Measurements from ENCODE around the gene TNNC2. TPM values are rescaled to one million over a fixed set of nuclear protein-coding genes. Genes with fewer than 3 reads are reported as not detected.
"Not testable (repeated sequence)": the region's sequence is repeated elsewhere in the genome, so short reads cannot be mapped to it uniquely, and the experiment has no call there.

TNNC2 gene
- total RNA-seq, 2 donors from 2014 or later = 0.51 TPM; not detected in 1

DNA sequence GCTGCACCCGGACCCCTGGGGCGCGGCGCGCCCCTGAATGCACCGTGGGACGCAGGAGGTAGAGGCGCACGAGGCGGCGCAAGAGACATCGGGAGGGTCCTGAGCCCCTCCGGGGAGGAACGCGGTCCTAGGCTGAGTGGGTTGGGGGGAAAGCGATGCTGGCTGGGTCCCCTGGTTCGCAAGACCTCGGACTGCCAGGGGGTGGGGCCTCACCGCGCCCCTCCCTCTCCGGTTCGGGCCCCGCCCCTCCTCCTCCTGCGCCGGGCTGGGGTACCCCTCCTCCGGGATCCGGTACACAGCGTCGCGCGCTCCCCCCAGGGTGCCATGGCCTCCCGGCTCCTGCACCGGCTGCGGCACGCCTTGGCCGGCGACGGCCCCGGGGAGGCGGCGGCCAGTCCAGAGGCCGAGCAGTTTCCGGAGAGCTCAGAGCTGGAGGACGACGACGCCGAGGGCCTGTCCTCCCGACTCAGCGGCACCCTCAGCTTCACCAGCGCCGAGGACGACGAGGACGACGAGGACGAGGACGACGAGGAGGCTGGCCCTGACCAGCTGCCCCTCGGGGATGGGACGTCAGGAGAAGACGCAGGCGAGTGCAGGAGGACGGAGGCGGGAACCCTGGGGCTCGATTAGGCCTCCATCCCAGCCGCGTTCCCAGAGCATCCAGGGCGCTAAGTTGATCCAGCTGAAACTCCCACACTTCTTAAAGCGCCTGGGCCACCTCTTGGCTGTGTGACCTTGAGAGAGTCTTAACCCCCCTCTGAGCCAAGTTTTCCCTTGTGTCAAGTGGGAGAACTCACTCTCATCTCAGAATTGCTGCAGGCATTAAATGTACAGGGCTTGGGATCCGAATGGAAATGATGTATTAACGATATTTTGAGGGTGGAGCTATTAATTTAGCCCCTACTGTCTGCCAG lies 7.0 kb upstream of the TNNC2 start:
- no peaks in the 10 kb centered on the region for H3K9me3 Mint-ChIP-seq
- H3K36me3 ChIP-seq (ENCODE audit: control insufficient read depth, insufficient read depth, low read length) = peaks cover 4% of the 10 kb centered on the region
- H3K27me3 Mint-ChIP-seq (ENCODE audit: insufficient read depth) = no peaks in the 10 kb centered on the region
- TF ChIP-seq, protein P1, sequence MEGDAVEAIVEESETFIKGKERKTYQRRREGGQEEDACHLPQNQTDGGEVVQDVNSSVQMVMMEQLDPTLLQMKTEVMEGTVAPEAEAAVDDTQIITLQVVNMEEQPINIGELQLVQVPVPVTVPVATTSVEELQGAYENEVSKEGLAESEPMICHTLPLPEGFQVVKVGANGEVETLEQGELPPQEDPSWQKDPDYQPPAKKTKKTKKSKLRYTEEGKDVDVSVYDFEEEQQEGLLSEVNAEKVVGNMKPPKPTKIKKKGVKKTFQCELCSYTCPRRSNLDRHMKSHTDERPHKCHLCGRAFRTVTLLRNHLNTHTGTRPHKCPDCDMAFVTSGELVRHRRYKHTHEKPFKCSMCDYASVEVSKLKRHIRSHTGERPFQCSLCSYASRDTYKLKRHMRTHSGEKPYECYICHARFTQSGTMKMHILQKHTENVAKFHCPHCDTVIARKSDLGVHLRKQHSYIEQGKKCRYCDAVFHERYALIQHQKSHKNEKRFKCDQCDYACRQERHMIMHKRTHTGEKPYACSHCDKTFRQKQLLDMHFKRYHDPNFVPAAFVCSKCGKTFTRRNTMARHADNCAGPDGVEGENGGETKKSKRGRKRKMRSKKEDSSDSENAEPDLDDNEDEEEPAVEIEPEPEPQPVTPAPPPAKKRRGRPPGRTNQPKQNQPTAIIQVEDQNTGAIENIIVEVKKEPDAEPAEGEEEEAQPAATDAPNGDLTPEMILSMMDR (conservative IDR thresholded peaks at IDR 0.05) = no peak
- H3K4me1 Mint-ChIP-seq = peaks cover 14% of the 10 kb centered on the region
- H3K27ac ChIP-seq (ENCODE audit: low read depth, low read length) = peak overlapping the region; percentile 42
- 9 to 11% methylated on average over 33 to 71 of the region's 71 CpGs for WGBS, 2 experiments (ENCODE audit: insufficient coverage in 1 of 2, insufficient read length in 1 of 2)
- no peaks in the 10 kb centered on the region for H3K9me3 ChIP-seq (ENCODE audit: control insufficient read depth, low read length)
- H3K4me3 ChIP-seq (ENCODE audit: low read length) = peak overlapping the region; percentile 79
- peaks cover 6% of the 10 kb centered on the region for H3K4me1 ChIP-seq (ENCODE audit: control insufficient read depth, insufficient read depth, low read length)
- no peaks in the 10 kb centered on the region for H3K27me3 ChIP-seq (ENCODE audit: control insufficient read depth, insufficient read depth, low read length, poor library complexity, severe bottlenecking)
- peak; percentile 93 for DNase-seq
- H3K4me3 Mint-ChIP-seq = peak overlapping the region; percentile 65
- peak overlapping the region; percentile 1 for H3K9ac ChIP-seq (ENCODE audit: extremely low read depth, low read length, poor library complexity, severe bottlenecking)
- H3K36me3 Mint-ChIP-seq (ENCODE audit: low read depth) = peaks cover 5% of the 10 kb centered on the region
- H3K27ac Mint-ChIP-seq = peak overlapping the region; percentile 81

DNA sequence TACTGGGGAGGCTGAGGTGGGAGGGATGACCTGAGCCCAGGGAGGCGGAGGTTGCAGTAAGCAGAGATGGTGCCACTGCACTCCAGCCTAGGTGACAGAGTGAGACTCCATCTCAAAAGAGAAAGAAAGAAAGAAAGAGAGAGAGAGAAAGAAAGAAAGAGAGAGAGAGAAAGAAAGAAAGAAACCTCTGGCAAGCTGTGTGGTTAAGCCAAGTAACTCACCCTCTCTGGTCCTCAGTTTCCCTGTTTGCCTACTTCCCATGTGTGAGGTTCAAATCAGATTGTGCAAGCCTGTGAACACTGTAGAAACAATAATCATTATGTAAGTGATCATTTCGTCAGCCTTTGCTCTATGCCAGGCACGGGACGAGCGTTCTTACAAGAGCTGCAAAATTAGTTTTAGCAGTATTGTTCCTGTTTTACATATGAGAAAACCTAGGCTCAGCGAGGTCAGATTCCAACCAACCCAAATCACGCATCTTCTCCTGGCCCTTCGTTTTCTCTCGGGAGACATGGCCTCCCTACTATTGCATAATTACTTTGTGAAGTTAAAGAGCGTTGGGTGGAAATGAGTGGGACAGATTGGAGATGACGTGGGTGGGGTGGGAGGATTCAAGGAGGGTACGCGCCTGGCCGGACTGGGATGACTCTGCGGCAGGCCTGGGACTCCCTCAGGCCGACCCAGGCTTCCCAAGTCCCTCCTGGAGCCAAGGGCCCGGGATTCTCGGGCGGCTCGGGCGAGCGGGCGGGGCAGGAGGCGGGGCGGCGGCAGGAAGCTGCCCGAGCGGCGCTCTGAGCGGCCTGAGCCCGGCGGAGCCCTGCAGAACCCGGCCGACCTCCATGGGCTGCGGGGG lies 6.1 kb upstream of the TNNC2 start, which contains the start of gene SNX21:
TSS of gene SNX21 (plus strand) at position 770 of the 853 bp plus-strand sequence. CDS start 121 bp downstream, outside the sequence.
- 18 to 90% methylated on average over 5 to 35 of the region's 35 CpGs for WGBS, 2 experiments (ENCODE audit: insufficient coverage in 1 of 2, insufficient read length in 1 of 2)
- Histone ChIP-seq H3K36me3 (ENCODE audit: control insufficient read depth, insufficient read depth, low read length) (peaks cover 4% of the 10 kb centered on the region), H3K4me1 (ENCODE audit: control insufficient read depth, insufficient read depth, low read length) (peaks cover 6% of the 10 kb centered on the region), H3K4me3 (ENCODE audit: low read length) (peak within 1 kb of the TSS; percentile 79), H3K27ac (ENCODE audit: low read depth, low read length) (peak within 1 kb of the TSS; percentile 42), H3K27me3 (ENCODE audit: control insufficient read depth, insufficient read depth, low read length, poor library complexity, severe bottlenecking) (no peaks in the 10 kb centered on the region), H3K9ac (ENCODE audit: extremely low read depth, low read length, poor library complexity, severe bottlenecking) (peak within 1 kb of the TSS; percentile 1), H3K9me3 (ENCODE audit: control insufficient read depth, low read length) (no peaks in the 10 kb centered on the region)
- peak; percentile 94 for DNase-seq
- Mint-ChIP-seq H3K36me3 (ENCODE audit: low read depth) (peaks cover 3% of the 10 kb centered on the region), H3K4me3 (peak within 1 kb of the TSS; percentile 65), H3K27ac (peak within 1 kb of the TSS; percentile 95), H3K9me3 (no peaks in the 10 kb centered on the region), H3K27me3 (ENCODE audit: insufficient read depth) (no peaks in the 10 kb centered on the region), H3K4me1 (peaks cover 14% of the 10 kb centered on the region)
- TF ChIP-seq, protein P1 (conservative IDR thresholded peaks at IDR 0.05) = no peak

DNA sequence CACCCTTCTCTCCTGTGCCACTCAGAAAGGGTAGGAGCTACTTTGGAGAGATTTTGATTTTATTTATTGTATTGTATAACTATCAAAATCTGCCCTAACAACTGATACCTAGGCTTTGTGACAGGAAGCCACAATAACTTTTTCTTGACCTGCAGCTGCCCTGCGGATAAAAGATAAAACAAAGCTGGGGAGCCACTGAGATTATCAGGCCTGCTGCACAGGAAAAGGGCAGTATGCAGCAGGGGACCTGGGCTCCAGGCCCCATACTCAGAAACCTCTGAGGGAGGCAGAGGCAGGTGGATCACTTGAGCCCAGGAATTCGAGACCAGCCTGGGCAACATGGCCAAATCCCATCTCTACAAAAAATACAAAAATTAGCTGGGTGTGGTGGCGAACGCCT lies 5.5 kb upstream of the TNNC2 start:
- no peak for DNase-seq
- H3K27ac ChIP-seq (ENCODE audit: low read depth, low read length) = no peak overlapping the region
- 88% methylated on average over 4 of the region's 4 CpGs; no CpG with 5 or more reads in 1 of the 2 experiments for WGBS, 2 experiments (ENCODE audit: insufficient coverage in 1 of 2, insufficient read length in 1 of 2)
- no peak overlapping the region for H3K9ac ChIP-seq (ENCODE audit: extremely low read depth, low read length, poor library complexity, severe bottlenecking)
- H3K9me3 ChIP-seq (ENCODE audit: control insufficient read depth, low read length) = no peaks in the 10 kb centered on the region
- Mint-ChIP-seq H3K4me3 (peak overlapping the region; percentile 65), H3K27me3 (ENCODE audit: insufficient read depth) (no peaks in the 10 kb centered on the region), H3K4me1 (peaks cover 14% of the 10 kb centered on the region), H3K9me3 (no peaks in the 10 kb centered on the region), H3K36me3 (ENCODE audit: low read depth) (peaks cover 3% of the 10 kb centered on the region), H3K27ac (no peak overlapping the region)
- H3K36me3 ChIP-seq (ENCODE audit: control insufficient read depth, insufficient read depth, low read length) = no peaks in the 10 kb centered on the region
- TF ChIP-seq, protein P1 (conservative IDR thresholded peaks at IDR 0.05) = no peak
- H3K4me1 ChIP-seq (ENCODE audit: control insufficient read depth, insufficient read depth, low read length) = peaks cover 6% of the 10 kb centered on the region
- no peak overlapping the region for H3K4me3 ChIP-seq (ENCODE audit: low read length)
- no peaks in the 10 kb centered on the region for H3K27me3 ChIP-seq (ENCODE audit: control insufficient read depth, insufficient read depth, low read length, poor library complexity, severe bottlenecking)

DNA sequence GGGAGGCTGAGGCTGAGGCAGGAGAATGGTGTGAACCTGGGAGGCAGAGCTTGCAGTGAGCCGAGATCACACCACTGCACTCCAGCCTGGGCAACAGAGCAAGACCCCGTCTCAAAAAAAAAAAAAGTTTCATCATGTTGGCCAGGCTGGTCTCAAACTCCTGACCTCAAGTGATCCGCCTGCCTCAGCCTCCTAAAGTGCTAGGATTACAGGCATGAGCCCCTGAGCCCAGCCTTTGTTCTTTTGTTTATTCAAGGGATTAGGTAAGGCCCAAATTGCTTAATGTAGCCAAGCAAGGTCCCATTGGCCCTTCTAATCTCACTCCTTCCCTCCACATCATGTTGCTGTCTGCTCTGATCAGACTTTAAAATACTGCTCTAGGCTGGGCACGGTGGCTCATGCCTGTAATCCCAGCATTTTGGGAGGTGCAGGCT lies 2.6 kb upstream of the TNNC2 start:
- H3K36me3 ChIP-seq (ENCODE audit: control insufficient read depth, insufficient read depth, low read length); H3K36me3 Mint-ChIP-seq (ENCODE audit: low read depth); DNase-seq; H3K4me3 Mint-ChIP-seq; H3K27me3 ChIP-seq (ENCODE audit: control insufficient read depth, insufficient read depth, low read length, poor library complexity, severe bottlenecking); H3K9me3 Mint-ChIP-seq; H3K27ac ChIP-seq (ENCODE audit: low read depth, low read length); H3K9me3 ChIP-seq (ENCODE audit: control insufficient read depth, low read length); H3K4me3 ChIP-seq (ENCODE audit: low read length); H3K4me1 Mint-ChIP-seq; H3K9ac ChIP-seq (ENCODE audit: extremely low read depth, low read length, poor library complexity, severe bottlenecking); H3K27ac Mint-ChIP-seq; H3K27me3 Mint-ChIP-seq (ENCODE audit: insufficient read depth); H3K4me1 ChIP-seq (ENCODE audit: control insufficient read depth, insufficient read depth, low read length): not testable (repeated sequence)
- 83 to 85% methylated on average over 3 to 4 of the region's 4 CpGs for WGBS, 2 experiments (ENCODE audit: insufficient coverage in 1 of 2, insufficient read length in 1 of 2)

Data from endodermal cell (in vitro differentiated cells).